DND-41 (cell line): ENCODE results near the gene GTF2IRD1.

Source experiments
- CTCF ChIP-seq: IDR thresholded peaks from 2 replicates; pipeline ENCODE4 v1.5.1; 2012; ENCODE audit warnings: borderline replicate concordance, low read length, moderate library complexity, mild to moderate bottlenecking; ENCODE audit not compliant: poor library complexity, severe bottlenecking; ENCODE audit errors: extremely low read depth
- EZH2 ChIP-seq: IDR thresholded peaks from 3 replicates; pipeline ENCODE4 v1.6.1; 2012; ENCODE audit warnings: borderline replicate concordance, low read depth, mild to moderate bottlenecking, moderate library complexity, low read length, inconsistent platforms; ENCODE audit not compliant: severe bottlenecking

- TF ChIP-seq CTCF (no peak), EZH2 (no peak)
Observed at GRCh38 chr7:74409571-74409970, 44.1 kb upstream of the GTF2IRD1 start.
